GM21528 (cell line): ENCODE data around the gene INPP5B.

ENCODE experiments used
- ATAC-seq: cut with Tn5 transposase; IDR thresholded peaks from one replicate; pipeline ENCODE4 v1.9.1; 2021; ENCODE audit warnings: mild to moderate bottlenecking, moderate library complexity; ENCODE audit not compliant: unreplicated experiment, low FRiP score

The INPP5B gene

GRCh38 chr1:37845049-37845646, 101.7 kb downstream of the INPP5B start:
- no peak for ATAC-seq

- no peak for ATAC-seq
Measured at GRCh38 chr1:37844536-37844935, 102.3 kb downstream of the INPP5B start.

DNA sequence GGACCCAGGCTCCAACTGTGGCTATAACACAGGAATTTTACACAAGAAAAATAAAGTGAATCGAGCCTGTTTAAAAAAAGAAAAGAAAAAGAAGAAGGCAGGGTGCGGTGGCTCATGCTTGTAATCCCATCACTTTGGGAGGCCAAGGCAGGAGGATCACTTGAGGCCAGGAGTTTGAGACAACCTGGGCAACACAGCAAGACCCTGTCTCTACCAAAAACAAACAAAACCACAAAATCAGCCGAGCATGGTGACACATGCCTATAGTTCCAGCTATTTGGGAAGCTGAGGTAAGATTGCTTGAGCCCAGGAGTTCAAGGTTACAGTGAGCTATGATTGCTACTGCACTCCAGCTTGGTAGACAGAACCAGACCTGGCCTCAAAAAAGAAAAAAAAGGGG, 105.2 kb downstream of the INPP5B start:
- ATAC-seq = no peak

GRCh38 chr1:37840711-37841110, 106.1 kb downstream of the INPP5B start:
- no peak for ATAC-seq

DNA sequence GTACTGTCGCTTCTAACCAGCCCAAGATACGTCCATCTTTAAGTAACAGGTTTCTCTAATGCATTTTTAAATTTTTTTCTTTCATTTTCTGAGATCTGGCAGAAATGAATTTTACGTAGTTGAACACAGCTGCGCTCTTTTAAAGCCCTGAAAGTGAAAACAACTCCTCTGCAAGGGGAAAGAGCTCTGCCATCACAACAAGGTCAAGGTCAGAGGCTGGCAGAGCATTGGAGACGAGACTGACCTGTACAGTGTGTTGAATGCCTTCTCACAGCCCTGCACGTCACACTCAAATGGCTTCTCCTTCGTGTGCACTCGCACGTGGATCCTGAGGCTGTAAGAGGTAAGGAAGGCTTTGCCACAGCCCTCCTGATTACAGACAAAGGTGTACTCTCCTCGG, 107.2 kb downstream of the INPP5B start:
- ATAC-seq = no peak

GRCh38 chr1:37836788-37837187, 110.1 kb downstream of the INPP5B start:
- ATAC-seq = no peak

GRCh38 chr1:37831809-37832208, 115.0 kb downstream of the INPP5B start:
- ATAC-seq = no peak

DNA sequence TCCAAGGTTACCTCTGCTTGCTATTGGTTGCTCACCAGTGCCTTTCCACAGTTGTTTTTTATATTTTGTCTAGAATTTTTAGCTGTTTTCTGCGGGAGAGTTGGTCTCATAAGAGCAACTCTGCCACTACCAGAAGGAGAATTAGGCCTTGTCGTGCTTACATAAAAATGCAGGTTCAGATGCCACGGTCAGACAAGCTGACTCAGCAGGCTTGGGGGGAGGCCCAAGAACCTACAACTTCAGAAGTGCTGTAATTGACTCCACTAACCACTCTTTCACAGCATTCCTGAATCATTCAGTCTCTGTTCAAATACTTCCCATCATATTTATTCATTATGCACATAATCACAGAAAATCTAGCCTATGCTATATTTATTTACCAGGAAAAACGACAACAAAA, 115.7 kb downstream of the INPP5B start:
- ATAC-seq = no peak

- ATAC-seq = no peak
Measured at GRCh38 chr1:37828410-37829074, 118.3 kb downstream of the INPP5B start.

GRCh38 chr1:37825506-37825905, 121.3 kb downstream of the INPP5B start:
- ATAC-seq = no peak

- ATAC-seq = no peak
Measured at GRCh38 chr1:37824001-37824400, 122.9 kb downstream of the INPP5B start.

- ATAC-seq = no peak
Measured at GRCh38 chr1:37822906-37823815, 123.7 kb downstream of the INPP5B start.

DNA sequence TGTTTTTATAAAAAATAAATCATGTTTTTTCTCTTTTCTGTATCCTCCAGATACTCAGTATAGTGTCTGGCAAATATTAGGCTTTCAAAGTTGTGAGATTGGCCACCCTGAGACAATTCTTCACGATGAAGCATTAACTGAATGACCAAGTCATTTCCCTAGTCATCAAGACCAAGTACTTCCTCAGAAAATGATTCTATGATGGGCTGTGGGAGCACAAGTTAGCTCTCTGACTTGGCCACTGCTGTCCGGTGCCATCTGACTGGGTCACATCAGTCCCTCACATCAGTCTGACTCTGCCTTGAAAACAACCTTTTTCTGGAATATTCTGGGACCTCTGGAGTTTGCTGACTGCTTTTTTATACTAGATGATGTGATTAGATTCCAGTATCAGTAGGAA, 125.4 kb downstream of the INPP5B start:
- no peak for ATAC-seq

- no peak for ATAC-seq
Measured at GRCh38 chr1:37817481-37817880, 129.4 kb downstream of the INPP5B start.

DNA sequence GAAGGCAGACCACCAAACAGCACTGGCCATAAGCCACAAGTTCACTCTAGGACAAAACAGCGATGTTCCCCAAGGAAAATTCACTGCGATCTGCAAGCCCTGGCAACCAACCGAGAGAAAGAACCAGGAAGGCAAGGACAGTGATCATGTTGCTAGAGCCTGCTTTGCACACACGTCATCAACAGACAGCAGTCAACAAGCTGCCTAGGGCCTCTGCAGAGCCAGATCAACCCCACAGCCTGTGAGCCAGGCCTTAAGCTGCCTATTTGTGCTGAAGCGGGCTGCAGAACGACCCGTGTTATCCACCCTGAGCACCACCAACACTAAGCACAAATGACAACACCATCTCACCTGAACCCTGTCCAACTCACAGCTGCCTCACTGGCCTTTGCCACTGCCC, 132.6 kb downstream of the INPP5B start:
- no peak for ATAC-seq

- ATAC-seq = no peak
Measured at GRCh38 chr1:37813529-37814145, 133.2 kb downstream of the INPP5B start.

DNA sequence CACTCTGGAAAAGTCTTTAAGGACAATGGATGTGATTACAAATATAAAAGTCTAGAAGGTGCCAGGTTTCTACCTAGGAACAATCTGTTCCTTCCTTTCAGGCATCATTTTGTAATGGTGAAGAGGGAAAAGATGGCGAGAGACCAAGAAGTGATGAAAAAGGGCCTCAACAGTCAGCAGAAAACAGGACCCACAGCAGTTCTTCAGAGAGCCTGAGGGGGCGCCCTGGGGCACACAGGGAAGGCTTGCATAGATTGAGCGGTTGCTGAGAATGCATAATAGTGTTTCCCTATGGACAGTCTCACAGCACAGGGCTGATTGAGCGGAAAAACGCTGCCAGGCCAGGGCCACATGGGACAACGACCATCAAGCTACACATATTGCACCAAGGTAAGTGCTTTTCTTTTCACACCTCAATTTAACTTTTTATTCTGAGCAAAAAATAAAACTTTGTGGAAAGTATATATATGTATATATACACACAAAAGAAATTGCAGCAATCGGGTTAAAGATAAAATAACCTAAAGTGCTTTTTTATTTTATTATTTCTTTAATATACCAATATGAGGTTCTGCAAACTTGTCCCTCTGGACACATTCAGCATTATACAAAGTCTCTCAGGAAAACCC, 135.7 kb downstream of the INPP5B start:
- no peak for ATAC-seq
